AG04449 (cell line): ENCODE results near the gene PIK3C2G.

Experiments
- CTCF ChIA-PET: fragments of 350-600 bp; formaldehyde crosslinking; extraction: SDS; loops from one replicate; lab custom pipeline; 2021; ENCODE audit warnings: antibody characterized with exemption; lab: Yijun Ruan, JAX
- POLR2A ChIA-PET: fragments of 400-600, 350-600 bp; formaldehyde crosslinking; extraction: SDS; loops from one replicate; lab custom pipeline; 2020; ENCODE audit warnings: antibody characterized with exemption, inconsistent platforms; lab: Yijun Ruan, JAX
- DNase-seq: peaks from one replicate; pipeline ENCODE4 v3.0.0-alpha.2; 2010; ENCODE audit warnings: low read depth, low spot score
- H3K4me3 ChIP-seq: 2 replicates; pipeline ENCODE4 v1.5.1; 2011; ENCODE audit warnings: low read depth, mild to moderate bottlenecking, control low read depth, low read length
- TF ChIP-seq, protein P1 (sequence below): IDR thresholded peaks from one replicate; pipeline ENCODE4 v1.5.1; 2011; ENCODE audit warnings: mild to moderate bottlenecking, moderate library complexity, low read length, control low read depth, inconsistent platforms; ENCODE audit not compliant: insufficient read depth; ENCODE audit errors: missing control alignments

The PIK3C2G gene

DNA sequence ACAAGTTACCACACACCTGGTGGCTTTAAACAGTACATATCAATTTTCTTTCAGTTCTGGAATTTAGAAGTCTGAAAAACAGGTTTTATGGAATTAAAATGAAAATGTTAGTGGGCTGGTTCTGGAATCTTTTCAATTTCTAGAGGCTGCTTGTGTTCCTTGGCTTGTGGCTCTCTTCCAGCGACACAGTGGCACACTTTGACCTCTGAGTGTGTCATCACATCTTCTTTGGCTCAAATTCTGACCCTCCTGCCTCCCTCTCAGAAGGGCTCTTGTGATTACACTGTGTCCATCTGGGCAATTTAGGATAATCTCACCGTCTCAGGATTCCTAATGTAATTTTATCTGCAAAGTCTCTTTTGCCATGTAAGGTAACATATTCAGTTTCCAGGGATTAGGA is 306.5 kb downstream of the PIK3C2G start:
- no peak for DNase-seq
- CTCF ChIA-PET, result no interaction called here
- no peak overlapping the region for H3K4me3 ChIP-seq
- TF ChIP-seq, protein P1, sequence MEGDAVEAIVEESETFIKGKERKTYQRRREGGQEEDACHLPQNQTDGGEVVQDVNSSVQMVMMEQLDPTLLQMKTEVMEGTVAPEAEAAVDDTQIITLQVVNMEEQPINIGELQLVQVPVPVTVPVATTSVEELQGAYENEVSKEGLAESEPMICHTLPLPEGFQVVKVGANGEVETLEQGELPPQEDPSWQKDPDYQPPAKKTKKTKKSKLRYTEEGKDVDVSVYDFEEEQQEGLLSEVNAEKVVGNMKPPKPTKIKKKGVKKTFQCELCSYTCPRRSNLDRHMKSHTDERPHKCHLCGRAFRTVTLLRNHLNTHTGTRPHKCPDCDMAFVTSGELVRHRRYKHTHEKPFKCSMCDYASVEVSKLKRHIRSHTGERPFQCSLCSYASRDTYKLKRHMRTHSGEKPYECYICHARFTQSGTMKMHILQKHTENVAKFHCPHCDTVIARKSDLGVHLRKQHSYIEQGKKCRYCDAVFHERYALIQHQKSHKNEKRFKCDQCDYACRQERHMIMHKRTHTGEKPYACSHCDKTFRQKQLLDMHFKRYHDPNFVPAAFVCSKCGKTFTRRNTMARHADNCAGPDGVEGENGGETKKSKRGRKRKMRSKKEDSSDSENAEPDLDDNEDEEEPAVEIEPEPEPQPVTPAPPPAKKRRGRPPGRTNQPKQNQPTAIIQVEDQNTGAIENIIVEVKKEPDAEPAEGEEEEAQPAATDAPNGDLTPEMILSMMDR, result no peak
- POLR2A ChIA-PET, result no interaction called here

DNA sequence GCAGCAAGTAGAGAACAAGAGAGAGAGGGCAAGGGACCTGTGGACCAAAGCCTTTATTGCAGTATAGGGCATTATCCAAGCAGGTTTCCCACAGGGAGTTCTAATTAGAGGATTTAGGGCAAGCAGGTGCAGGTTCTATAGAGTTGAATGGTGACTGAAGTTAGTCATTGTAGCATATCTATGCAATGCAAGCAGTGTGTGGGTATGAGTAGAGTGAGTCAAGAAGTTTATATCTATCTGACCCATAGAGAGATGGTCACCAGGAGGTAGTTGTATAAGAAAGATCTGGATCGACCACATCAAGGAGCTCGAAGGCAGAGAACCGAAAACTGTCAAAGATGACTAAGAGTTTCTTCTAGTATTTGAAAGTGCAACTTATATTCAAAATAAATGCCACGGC is 309.2 kb downstream of the PIK3C2G start:
- no peak for DNase-seq
- CTCF ChIA-PET, result no interaction called here
- POLR2A ChIA-PET, result no interaction called here
- TF ChIP-seq, protein P1, result no peak
- H3K4me3 ChIP-seq, result no peak overlapping the region

DNA sequence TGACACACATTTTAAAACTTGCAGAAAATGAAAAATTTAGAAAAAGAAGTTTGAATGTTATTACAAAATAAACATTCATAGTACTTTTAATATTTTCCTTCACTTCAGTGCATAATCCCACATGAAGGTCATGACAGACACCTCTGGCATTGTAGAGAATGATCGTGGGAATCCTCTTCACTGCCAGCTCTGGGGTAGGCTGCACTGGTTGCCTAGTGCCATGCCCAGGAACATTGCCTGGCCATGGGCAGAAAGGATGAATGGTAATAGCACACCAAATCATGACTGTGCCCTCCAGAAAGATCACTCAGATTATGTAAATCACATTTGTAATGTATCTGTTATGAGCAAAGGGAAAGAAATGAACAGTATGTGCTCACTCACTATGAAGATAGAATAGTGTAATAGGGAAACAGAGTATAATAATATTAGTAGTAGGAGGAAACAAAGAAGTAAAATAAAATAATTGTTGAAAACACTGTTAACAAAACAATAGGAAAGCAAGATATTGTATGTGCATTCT is 314.8 kb downstream of the PIK3C2G start:
- CTCF ChIA-PET, result no interaction called here

DNA sequence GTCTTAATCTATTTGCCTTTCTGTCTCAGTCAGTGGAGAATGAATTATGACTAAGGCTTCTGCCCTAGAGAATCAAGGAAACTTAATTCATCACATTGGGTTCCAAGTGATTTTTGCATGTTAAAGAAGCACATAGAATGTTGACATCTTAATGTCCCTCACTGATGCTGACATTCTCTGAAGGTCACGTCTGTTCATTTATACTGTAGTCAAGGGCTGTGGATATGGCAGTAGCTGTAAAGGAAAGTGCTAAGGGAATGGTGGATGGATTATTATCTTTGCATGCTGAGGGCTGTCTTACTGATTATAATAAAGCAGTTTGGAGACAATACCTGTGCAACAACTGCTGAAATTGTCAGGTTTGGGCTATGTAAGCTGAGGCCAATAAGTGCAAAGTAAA is 315.3 kb downstream of the PIK3C2G start:
- TF ChIP-seq, protein P1, result no peak
- ChIA-PET POLR2A (no interaction called here), CTCF (no interaction called here)
- DNase-seq, result no peak
- no peak overlapping the region for H3K4me3 ChIP-seq

More for the DNA sequence above, 314.8 kb downstream of the PIK3C2G start:
- TF ChIP-seq, protein P1, result no peak
- no peak for DNase-seq
- POLR2A ChIA-PET, result no interaction called here
- no peak overlapping the region for H3K4me3 ChIP-seq

- ChIA-PET CTCF (interaction anchor here (1.3 kb wide), 1 partner anchor 10 kb away, joined by 4 read pairs; no protein-coding TSS in a partner anchor), POLR2A (no interaction called here)
- DNase-seq, result no peak
- TF ChIP-seq, protein P1, result no peak
- no peak overlapping the region for H3K4me3 ChIP-seq
Observed at GRCh38 chr12:18578191-18578590, 316.9 kb downstream of the PIK3C2G start.

- DNase-seq, result no peak
- no peak overlapping the region for H3K4me3 ChIP-seq
- CTCF ChIA-PET, result interaction anchor here (1.2 kb wide), 1 partner anchor 8 kb away, joined by 4 read pairs; no protein-coding TSS in a partner anchor
- POLR2A ChIA-PET, result no interaction called here
- TF ChIP-seq, protein P1, result no peak
Observed at GRCh38 chr12:18580291-18580690, 319.0 kb downstream of the PIK3C2G start.
